ENCODE data around the gene SOX6.

Gene SOX6

DNA sequence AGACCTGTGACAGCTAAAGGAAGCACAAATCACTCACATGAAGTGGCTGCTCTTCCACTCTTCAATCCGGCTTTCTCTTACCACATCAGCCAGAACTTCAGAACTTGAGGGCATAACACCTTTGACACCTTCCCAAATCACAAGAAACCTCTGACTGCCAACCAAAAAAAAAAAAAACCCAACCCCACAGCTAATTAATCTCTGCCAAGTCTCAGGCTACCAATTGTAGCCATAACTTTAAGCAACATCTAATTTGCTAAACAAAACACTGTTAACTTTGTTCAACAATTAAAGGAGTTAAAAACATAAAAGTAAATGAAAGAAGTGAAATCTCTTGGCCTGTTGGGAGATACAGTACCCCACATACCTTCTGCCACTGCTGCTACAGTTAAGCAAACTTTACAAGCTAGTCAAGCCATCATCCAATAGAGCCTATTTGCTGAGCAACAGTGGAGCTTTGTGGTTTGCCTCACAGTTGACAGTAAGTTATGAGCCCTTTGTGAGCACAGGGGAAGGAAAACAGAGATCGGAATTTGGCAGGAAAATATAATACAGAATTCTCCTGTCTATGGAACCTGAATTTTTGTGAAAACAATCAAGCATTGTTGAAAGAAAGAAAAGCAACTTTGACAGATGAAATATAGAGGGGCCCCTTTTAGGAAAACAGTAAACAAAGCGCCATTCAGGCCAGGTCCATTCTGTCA is at the start of gene SOX6:
Gene SOX6, minus strand, starts transcription at position 490 of the 704 bp plus-strand sequence. CDS start 15,298 bp downstream, outside the sequence.
- TF ChIP-seq, protein P1, sequence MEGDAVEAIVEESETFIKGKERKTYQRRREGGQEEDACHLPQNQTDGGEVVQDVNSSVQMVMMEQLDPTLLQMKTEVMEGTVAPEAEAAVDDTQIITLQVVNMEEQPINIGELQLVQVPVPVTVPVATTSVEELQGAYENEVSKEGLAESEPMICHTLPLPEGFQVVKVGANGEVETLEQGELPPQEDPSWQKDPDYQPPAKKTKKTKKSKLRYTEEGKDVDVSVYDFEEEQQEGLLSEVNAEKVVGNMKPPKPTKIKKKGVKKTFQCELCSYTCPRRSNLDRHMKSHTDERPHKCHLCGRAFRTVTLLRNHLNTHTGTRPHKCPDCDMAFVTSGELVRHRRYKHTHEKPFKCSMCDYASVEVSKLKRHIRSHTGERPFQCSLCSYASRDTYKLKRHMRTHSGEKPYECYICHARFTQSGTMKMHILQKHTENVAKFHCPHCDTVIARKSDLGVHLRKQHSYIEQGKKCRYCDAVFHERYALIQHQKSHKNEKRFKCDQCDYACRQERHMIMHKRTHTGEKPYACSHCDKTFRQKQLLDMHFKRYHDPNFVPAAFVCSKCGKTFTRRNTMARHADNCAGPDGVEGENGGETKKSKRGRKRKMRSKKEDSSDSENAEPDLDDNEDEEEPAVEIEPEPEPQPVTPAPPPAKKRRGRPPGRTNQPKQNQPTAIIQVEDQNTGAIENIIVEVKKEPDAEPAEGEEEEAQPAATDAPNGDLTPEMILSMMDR (conservative IDR thresholded peaks at IDR 0.05; ENCODE audit: low read depth), result no peak
- DNase-seq (ENCODE audit: low spot score), result no peak
- ChIA-PET CTCF (no interaction called here), POLR2A (ENCODE audit: low non-redundant PET) (no interaction called here)
- H3K27ac ChIP-seq, result no peak within 1 kb of the TSS

DNA sequence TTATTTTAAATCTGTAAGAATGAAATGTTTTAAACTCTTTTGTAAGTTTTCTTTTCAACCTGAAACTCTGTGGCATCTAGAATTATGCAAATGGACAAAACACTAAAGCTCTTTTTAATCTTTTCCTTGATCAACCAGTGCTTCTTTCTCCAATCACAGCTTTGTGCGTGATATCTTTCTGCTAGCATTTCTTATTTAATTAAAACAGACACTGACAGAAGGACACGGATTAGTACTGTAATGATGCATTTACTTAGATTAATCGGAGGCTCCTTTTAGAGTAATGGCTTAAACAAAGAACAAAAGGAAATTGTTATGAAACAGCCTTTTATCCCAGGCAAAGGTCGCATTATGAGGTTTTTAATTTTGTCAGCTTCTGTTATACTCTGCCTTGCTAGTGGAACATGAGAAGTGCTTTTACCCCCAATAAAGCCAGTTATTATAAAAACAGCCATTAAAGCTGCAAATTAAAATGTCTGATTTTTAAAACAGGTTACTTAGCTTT is 48.5 kb upstream of the SOX6 start:
- ChIA-PET POLR2A (ENCODE audit: low non-redundant PET) (no interaction called here), CTCF (no interaction called here)
- H3K27ac ChIP-seq, result no peak overlapping the region
- DNase-seq (ENCODE audit: low spot score), result no peak
- TF ChIP-seq, protein P1 (conservative IDR thresholded peaks at IDR 0.05; ENCODE audit: low read depth), result no peak

DNA sequence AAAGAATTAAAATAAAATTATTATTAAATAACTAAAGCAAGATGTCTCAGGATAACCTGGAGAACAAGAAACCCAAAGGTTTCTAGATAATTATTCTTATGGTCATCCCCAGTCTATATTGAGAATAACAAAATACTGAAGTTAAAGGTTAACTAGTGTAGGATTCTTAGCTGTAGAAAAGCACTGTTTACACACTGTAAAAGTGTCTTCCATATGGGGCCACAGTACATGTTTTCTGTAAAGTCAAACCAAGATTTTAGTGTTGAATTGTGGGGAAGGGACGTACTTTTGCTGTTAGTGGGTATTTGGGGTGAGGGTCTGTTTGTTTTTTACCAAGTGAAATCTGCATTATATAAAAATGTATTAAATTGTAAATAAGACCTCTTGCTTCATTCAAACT is 47.5 kb upstream of the SOX6 start:
- H3K27ac ChIP-seq, result no peak overlapping the region
- no peak for DNase-seq (ENCODE audit: low spot score)
- CTCF ChIA-PET, result interaction anchor here (0.7 kb wide), 1 partner anchor 836 kb away, joined by 3 read pairs; no protein-coding TSS in a partner anchor
- TF ChIP-seq, protein P1 (conservative IDR thresholded peaks at IDR 0.05; ENCODE audit: low read depth), result no peak
- POLR2A ChIA-PET (ENCODE audit: low non-redundant PET), result interaction anchor here (0.7 kb wide), 1 partner anchor 20 kb away, joined by 3 read pairs; no protein-coding TSS in a partner anchor

DNA sequence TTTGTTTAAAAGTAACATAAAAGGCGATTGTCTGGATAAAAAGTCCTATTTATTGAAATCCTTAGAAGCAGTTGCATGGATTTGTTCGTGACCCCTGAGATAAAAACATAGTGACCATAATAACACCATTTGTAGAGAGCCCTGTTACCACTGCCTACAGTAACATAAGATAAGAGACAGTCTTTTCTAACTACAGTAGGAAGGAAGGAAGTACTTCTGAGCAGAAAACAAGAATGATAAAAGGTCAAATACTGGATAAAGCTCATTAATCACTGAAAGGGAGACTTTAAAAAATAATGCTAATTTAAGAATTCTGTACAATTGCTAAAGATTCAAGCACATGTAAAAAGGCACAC is 47.1 kb upstream of the SOX6 start:
- TF ChIP-seq, protein P1 (conservative IDR thresholded peaks at IDR 0.05; ENCODE audit: low read depth), result no peak
- CTCF ChIA-PET, result interaction anchor here (0.7 kb wide), 1 partner anchor 836 kb away, joined by 3 read pairs; no protein-coding TSS in a partner anchor
- DNase-seq (ENCODE audit: low spot score), result no peak
- POLR2A ChIA-PET (ENCODE audit: low non-redundant PET), result interaction anchor here (0.7 kb wide), 1 partner anchor 20 kb away, joined by 3 read pairs; no protein-coding TSS in a partner anchor
- no peak overlapping the region for H3K27ac ChIP-seq

DNA sequence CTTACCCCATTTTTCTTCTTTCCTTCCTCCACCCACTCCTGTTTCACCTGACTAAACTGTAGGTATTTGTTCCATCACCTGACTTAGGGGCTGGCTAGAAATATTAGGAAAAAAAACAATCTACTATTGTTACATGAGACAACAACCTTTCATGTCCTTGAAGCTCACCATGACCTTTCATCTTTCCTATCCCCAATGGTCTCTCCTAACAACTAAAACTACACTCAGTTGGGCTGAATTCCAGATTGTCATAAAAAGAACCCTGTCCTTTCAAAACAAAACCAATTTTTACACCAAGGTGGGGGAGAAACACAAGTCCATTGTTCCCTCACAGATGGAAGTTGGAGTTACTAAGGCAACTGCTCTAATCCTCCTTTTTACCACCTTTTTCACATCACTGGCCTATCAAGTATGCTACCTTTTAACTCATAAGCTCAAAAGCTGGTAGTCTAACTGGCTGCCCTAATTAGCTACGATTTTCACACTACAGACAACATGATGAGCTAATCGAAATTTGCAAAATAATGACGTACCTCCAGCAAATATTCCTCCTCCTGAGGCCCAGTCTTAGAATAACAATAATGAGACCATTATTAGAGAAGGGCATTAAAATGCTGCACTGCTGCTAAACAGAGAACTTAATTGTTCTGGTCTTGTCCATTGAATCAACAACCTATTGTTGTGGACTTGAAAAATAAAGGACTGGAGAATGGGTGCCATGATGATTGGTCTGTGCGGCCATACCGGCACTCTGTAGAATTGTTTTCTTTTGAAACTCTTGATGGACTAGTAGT is 46.5 kb upstream of the SOX6 start:
- POLR2A ChIA-PET (ENCODE audit: low non-redundant PET), result no interaction called here
- TF ChIP-seq, protein P1 (conservative IDR thresholded peaks at IDR 0.05; ENCODE audit: low read depth), result no peak
- CTCF ChIA-PET, result interaction anchor here (0.7 kb wide), 1 partner anchor 835 kb away, joined by 3 read pairs; no protein-coding TSS in a partner anchor
- DNase-seq (ENCODE audit: low spot score), result no peak
- H3K27ac ChIP-seq, result no peak overlapping the region

DNA sequence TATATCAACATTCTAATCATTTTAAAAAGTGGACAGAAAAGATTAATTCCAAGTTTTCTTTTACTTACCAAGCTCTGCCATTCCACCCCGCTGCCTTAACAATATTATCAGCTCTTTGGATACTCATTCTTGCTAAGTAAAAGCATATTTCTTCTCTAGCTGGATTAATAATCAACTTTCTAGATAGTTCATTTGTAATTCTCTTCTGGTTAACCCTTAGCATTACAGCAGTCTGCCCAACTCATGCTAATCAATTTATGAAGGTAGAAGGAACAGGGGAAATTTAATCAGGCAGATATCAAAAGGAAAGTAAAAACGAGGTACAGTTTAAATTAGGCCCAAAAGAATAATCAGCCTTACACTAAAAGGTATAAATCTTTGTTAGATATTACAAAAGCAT is 41.0 kb upstream of the SOX6 start:
- ChIA-PET POLR2A (ENCODE audit: low non-redundant PET) (no interaction called here), CTCF (no interaction called here)
- TF ChIP-seq, protein P1 (conservative IDR thresholded peaks at IDR 0.05; ENCODE audit: low read depth), result no peak
- no peak overlapping the region for H3K27ac ChIP-seq
- DNase-seq (ENCODE audit: low spot score), result no peak
